Right hindlimb (tissue), 1 donor: Measurements from ENCODE around the gene NAIF1.
"Not testable (repeated sequence)": the region's sequence is repeated elsewhere in the genome, so short reads cannot be mapped to it uniquely, and the experiment has no call there.

Experiments used
- DNase-seq: peaks from one replicate; pipeline ENCODE4 v3.0.0-alpha.2; 2018

The NAIF1 gene

GRCh38 chr9:128024761-128025308, 42.3 kb downstream of the NAIF1 start:
- no peak for DNase-seq

GRCh38 chr9:128023671-128024070, 43.4 kb downstream of the NAIF1 start:
- DNase-seq: not testable (repeated sequence)

DNA sequence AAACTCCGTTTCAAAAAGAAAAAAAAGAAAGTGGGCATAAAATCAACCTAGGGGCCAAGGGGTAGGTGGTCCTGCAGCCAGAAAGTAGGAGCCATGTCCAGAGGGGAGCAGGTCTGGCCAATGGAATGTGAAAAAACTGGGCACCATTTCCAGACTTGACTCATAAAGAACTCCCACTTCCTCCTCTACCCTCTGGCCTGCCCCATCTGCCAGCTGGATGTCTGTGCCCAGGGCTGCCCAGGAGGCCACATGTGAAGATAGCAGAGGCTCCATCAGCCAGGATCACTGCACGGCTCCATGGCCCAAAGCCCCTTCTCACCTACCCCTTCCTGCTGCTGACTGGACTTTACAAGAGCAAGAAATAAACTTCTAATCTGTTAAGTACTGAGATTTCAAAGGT, 44.2 kb downstream of the NAIF1 start:
- DNase-seq: no peak

- DNase-seq: no peak
Measured at GRCh38 chr9:128021098-128021497, 46.0 kb downstream of the NAIF1 start.

DNA sequence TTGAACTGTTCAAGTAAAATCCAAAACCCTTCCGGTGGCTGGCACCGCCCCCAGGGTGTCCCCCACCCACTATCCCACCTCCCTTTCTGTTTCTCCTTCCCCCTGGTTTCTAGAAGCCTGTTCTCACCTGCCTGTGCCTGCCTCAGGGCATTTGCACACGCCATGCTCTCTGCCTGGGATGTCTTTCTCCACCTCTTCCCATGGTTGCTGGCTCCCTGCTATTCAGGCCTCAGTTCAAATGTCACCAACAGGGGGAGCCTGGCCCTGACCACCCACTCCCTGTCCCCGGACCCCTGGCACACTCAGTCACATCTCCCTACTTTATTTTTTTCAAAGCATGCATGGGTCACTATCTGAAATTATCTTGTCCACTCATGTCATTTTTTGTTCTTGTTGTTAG, 46.4 kb downstream of the NAIF1 start:
- no peak for DNase-seq

DNA sequence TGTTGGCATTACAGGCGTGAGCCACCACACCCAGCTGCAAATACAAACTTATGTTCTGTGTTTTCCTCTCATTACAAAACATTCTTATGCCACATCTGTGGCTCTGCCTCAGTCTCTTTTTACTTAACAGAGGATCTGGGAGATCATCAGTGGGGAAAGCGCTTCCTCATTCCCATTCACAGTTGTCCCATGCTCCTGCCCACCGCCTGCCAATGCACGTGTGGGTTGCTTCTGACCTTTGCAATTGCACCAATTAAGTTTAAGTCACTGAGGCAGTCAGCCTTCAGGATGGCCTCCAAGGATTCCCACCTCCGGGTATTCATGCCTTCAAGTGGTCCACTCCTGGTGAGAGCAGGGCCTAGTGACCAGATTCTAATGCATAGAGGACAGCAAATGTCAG, 51.4 kb downstream of the NAIF1 start:
- DNase-seq: no peak
